ENCODE data around the gene PSME3IP1. TPM values are rescaled to one million over a fixed set of nuclear protein-coding genes. Genes with fewer than 3 reads are reported as not detected.

Gene PSME3IP1
- total and polyA plus RNA-seq, 11 donors, result 37.8 to 74.6 (median 65.8) TPM

- peaks cover 11 to 59% (median 32%) of the 10 kb centered on the region in 12 donors for H3K4me1 ChIP-seq
- intact Hi-C loops (cut with DNase I), result loop anchor here in 1 of 10 donors (2.0 to 5.0 kb wide), 2 partner anchors 58 to 110 kb away; partner anchors contain the start of gene ARL2BP
- ATAC-seq, result peak in 2 of 4 donors; percentile 2 to 4
Observed at GRCh38 chr16:57186872-57187854, 1.3 kb upstream of the PSME3IP1 start.

GRCh38 chr16:57185446-57185944, 344 bp downstream of the PSME3IP1 start:
- H3K27me3 ChIP-seq, result no peaks in the 10 kb centered on the region
- intact Hi-C loops (cut with DNase I), result loop anchor here in 1 of 10 donors (5.0 kb wide), 1 partner anchor 112 kb away; no protein-coding TSS in a partner anchor
- H3K36me3 ChIP-seq, result peaks cover 0 to 12% (median 0%) of the 10 kb centered on the region in 9 donors
- 0 to 2% (median 0%) methylated on average over 27 to 37 of the region's 37 CpGs for WGBS, 4 donors
- peak overlapping the region; percentile 62 to 96 (median 94) for H3K27ac ChIP-seq
- H3K4me3 ChIP-seq, result peak overlapping the region; percentile 63 to 99 (median 92)
- H3K4me1 ChIP-seq, result peaks cover 5 to 42% (median 23%) of the 10 kb centered on the region in 12 donors
- peak; percentile 40 to 74 (median 54) for DNase-seq
- H3K9me3 ChIP-seq, result no peaks in the 10 kb centered on the region
- TF ChIP-seq CTCF (IDR thresholded peaks at IDR 0.05) (no peak), POLR2A (IDR thresholded peaks at IDR 0.05) (no peak)
- ATAC-seq, result peak; percentile 4 to 20 (median 9)

More at GRCh38 chr16:57186872-57187854, 1.3 kb upstream of the PSME3IP1 start:
- no peak for TF ChIP-seq POLR2A (IDR thresholded peaks at IDR 0.05)
- no peak for TF ChIP-seq CTCF (IDR thresholded peaks at IDR 0.05)
- Histone ChIP-seq H3K27me3 (no peaks in the 10 kb centered on the region), H3K27ac (peak overlapping the region in 11 of 12 donors; percentile 85 to 97 (median 93)), H3K9me3 (no peaks in the 10 kb centered on the region), H3K4me3 (peak overlapping the region; percentile 70 to 99 (median 92)), H3K36me3 (peaks cover 0 to 12% (median 0%) of the 10 kb centered on the region in 9 donors)
- 2 to 4% (median 2%) methylated on average over 28 of the region's 28 CpGs for WGBS, 4 donors
- peak in 2 of 5 donors; percentile 18 to 21 for DNase-seq

DNA sequence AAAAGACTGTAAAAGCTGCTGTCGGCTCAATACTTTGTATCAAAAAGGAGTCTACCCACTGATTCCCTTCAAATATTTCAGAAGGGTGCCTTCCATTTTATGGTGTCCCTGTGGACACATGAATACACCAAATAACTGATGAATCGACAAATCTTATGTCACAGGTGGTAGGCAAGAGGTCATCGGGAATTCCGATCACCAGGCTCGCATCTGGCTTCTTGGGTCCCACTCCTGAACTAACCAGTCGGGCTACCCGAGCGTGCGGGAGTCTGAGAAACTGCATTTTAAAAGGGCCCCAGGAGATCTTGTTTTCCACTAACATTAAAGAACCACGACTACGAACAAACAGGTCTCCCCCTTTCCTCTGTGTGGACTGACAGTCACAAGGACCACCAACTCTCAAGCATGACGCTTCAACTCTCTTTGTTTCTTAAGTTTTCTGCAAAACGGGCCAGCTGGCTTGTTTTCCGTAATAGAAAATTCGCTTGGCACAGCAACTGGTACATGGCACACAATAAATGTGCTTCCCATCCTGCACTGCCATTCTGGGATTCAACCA, 873 bp downstream of the PSME3IP1 start:
- peaks cover 5 to 37% (median 22%) of the 10 kb centered on the region in 12 donors for H3K4me1 ChIP-seq
- WGBS, 4 donors, result 24 to 30% (median 29%) methylated on average over 15 of the region's 15 CpGs
- H3K9me3 ChIP-seq, result no peaks in the 10 kb centered on the region
- ATAC-seq (no peak), DNase-seq (no peak)
- intact Hi-C loops (cut with DNase I), result loop anchor here in 2 of 10 donors (1.0 to 5.0 kb wide), 2 partner anchors 20 to 112 kb away; no protein-coding TSS in a partner anchor
- no peaks in the 10 kb centered on the region for H3K27me3 ChIP-seq
- no peak for TF ChIP-seq CTCF (IDR thresholded peaks at IDR 0.05)
- no peak for TF ChIP-seq POLR2A (IDR thresholded peaks at IDR 0.05)
- peaks cover 0 to 8% (median 0%) of the 10 kb centered on the region in 9 donors for H3K36me3 ChIP-seq
- peak overlapping the region; percentile 62 to 96 (median 94) for H3K27ac ChIP-seq
- H3K4me3 ChIP-seq, result peak overlapping the region; percentile 63 to 99 (median 92)
